H1 (cell line): ENCODE results near the gene COLEC11. TPM values are rescaled to one million over a fixed set of nuclear protein-coding genes. Genes with fewer than 3 reads are reported as not detected.

Experiments
- CTCF ChIA-PET: fragments of 300-600 bp; sonication (Branson Sonifier 250); formaldehyde crosslinking; loops from one replicate; lab custom pipeline; 2021; ENCODE audit not compliant: partially characterized antibody; lab: Charles Lee
- POLR2A ChIA-PET: fragments of 300-600 bp; sonication (Branson Sonifier 250); formaldehyde crosslinking; loops from one replicate; lab custom pipeline; 2021; ENCODE audit warnings: inconsistent platforms; ENCODE audit not compliant: partially characterized antibody; lab: Charles Lee
- DNase-seq, 2 experiments: peaks; one replicate each; pipeline versions ENCODE4 v3.0.0 to v3.0.0-alpha.2; 2010 to 2022; ENCODE audit warnings: low spot score in 2 of 2, low read depth in 1 of 2, mixed read lengths in 1 of 2
- FAIRE-seq: peaks from 2 replicates; lab custom pipeline; 2011; peaks lifted over from hg19 to GRCh38; lab: Jason Lieb, UNC
- H2AFZ ChIP-seq: 2 replicates; pipeline ENCODE4 v1.8.1; 2012; ENCODE audit warnings: low read length, inconsistent platforms
- H2AK5ac ChIP-seq: 2 replicates; pipeline ENCODE4 v1.6.1; 2013; ENCODE audit warnings: low read depth, low read length
- H2BK120ac ChIP-seq: replicated peaks from 2 replicates; pipeline ENCODE3; 2013; ENCODE audit warnings: low read depth, low read length, inconsistent platforms
- H2BK12ac ChIP-seq: 2 replicates; pipeline ENCODE4 v1.6.1; 2013; ENCODE audit warnings: low read depth, low read length
- H2BK15ac ChIP-seq: 2 replicates; pipeline ENCODE4 v1.6.1; 2013; ENCODE audit warnings: low read length
- H2BK20ac ChIP-seq: 2 replicates; pipeline ENCODE4 v1.6.1; 2013; ENCODE audit warnings: low read length
- H2BK5ac ChIP-seq: 2 replicates; pipeline ENCODE4 v1.6.1; 2013; ENCODE audit warnings: low read depth, low read length
- H3K14ac ChIP-seq: 2 replicates; pipeline ENCODE4 v1.6.1; 2013; ENCODE audit warnings: inconsistent platforms; ENCODE audit not compliant: insufficient read length
- H3K18ac ChIP-seq: 2 replicates; pipeline ENCODE4 v1.6.1; 2013; ENCODE audit warnings: low read length; ENCODE audit errors: extremely low read depth
- H3K23ac ChIP-seq: 2 replicates; pipeline ENCODE4 v1.6.1; 2013; ENCODE audit warnings: inconsistent platforms; ENCODE audit not compliant: insufficient read length
- H3K23me2 ChIP-seq: 2 replicates; pipeline ENCODE4 v1.6.1; 2013; ENCODE audit warnings: low read depth, low read length
- H3K27ac ChIP-seq: 2 replicates; pipeline ENCODE4 v1.6.1; 2011; ENCODE audit warnings: low read depth, low read length, inconsistent platforms
- H3K27me3 ChIP-seq, 4 experiments: replicated peaks in 1 of 4; 1 replicate in 1 of 4; 2 replicates in 3 of 4; pipeline versions ENCODE4 v1.6.1 to v1.8.1; 2011 to 2013; ENCODE audit warnings: low read length in 3 of 4, mild to moderate bottlenecking in 3 of 4, inconsistent platforms in 2 of 4, mixed read lengths in 2 of 4, moderate library complexity in 1 of 4; ENCODE audit not compliant: control insufficient read depth in 3 of 4, insufficient read depth in 3 of 4; ENCODE audit errors: extremely low read depth in 1 of 4
- H3K36me3 ChIP-seq, 4 experiments: 2 replicates each; pipeline versions ENCODE4 v1.6.1 to v1.8.1; 2011 to 2013; ENCODE audit warnings: mild to moderate bottlenecking in 4 of 4, low read length in 3 of 4, moderate library complexity in 2 of 4, control low read depth in 1 of 4, inconsistent platforms in 1 of 4; ENCODE audit not compliant: insufficient read depth in 4 of 4, control insufficient read depth in 2 of 4
- H3K4ac ChIP-seq: replicated peaks from 2 replicates; pipeline ENCODE3; 2013; ENCODE audit warnings: low read length, low read depth, mixed read lengths, inconsistent platforms; ENCODE audit not compliant: insufficient read length
- H3K4me1 ChIP-seq, 4 experiments: replicated peaks in 1 of 4; 1 replicate in 1 of 4; 2 replicates in 3 of 4; pipeline versions ENCODE4 v1.6.1 to v1.8.1; 2011 to 2013; ENCODE audit warnings: low read length in 3 of 4, inconsistent platforms in 2 of 4, mixed read lengths in 1 of 4; ENCODE audit not compliant: insufficient read depth in 4 of 4, control insufficient read depth in 3 of 4
- H3K4me2 ChIP-seq, 2 experiments: 2 replicates each; pipeline versions ENCODE4 v1.6.1 to v1.8.1; 2011 to 2013; ENCODE audit warnings: low read depth in 2 of 2, low read length in 2 of 2, control low read depth in 1 of 2, inconsistent platforms in 1 of 2, mild to moderate bottlenecking in 1 of 2; ENCODE audit not compliant: insufficient read depth in 1 of 2
- H3K4me3 ChIP-seq, 4 experiments: fragments of 200-600, 300-600 bp in 1 of 4; sonication (generic), shearing (Covaris generic), sonication (Bioruptor Twin) in 1 of 4; 2 replicates each; pipeline versions ENCODE4 v1.5.1 to v1.8.1; 2011 to 2016; ENCODE audit warnings: low read length in 4 of 4, low read depth in 3 of 4, control low read depth in 2 of 4, inconsistent platforms in 2 of 4, mild to moderate bottlenecking in 2 of 4, mixed read lengths in 1 of 4, moderate library complexity in 1 of 4; ENCODE audit not compliant: insufficient read depth in 2 of 4; ENCODE audit errors: extremely low read depth in 1 of 4
- H3K56ac ChIP-seq: replicated peaks from 2 replicates; pipeline ENCODE3; 2013; ENCODE audit warnings: low read depth, mild to moderate bottlenecking, mixed read lengths, low read length, inconsistent platforms; ENCODE audit not compliant: insufficient read length
- H3K79me1 ChIP-seq: 2 replicates; pipeline ENCODE4 v1.6.1; 2013; ENCODE audit warnings: low read depth, low read length, control low read depth
- H3K79me2 ChIP-seq, 2 experiments: 2 replicates each; pipeline versions ENCODE4 v1.6.1 to v1.8.1; 2012 to 2013; ENCODE audit warnings: low read length in 2 of 2, mild to moderate bottlenecking in 2 of 2, inconsistent platforms in 1 of 2; ENCODE audit not compliant: insufficient read depth in 2 of 2, control insufficient read depth in 1 of 2
- H3K9ac ChIP-seq, 4 experiments: replicated peaks in 1 of 4; 1 replicate in 1 of 4; 2 replicates in 3 of 4; pipeline versions ENCODE4 v1.6.1 to v1.8.1; 2011 to 2013; ENCODE audit warnings: low read depth in 3 of 4, low read length in 3 of 4, control low read depth in 2 of 4, mild to moderate bottlenecking in 2 of 4, moderate library complexity in 2 of 4, inconsistent platforms in 1 of 4; ENCODE audit errors: extremely low read depth in 1 of 4
- H3K9me3 ChIP-seq, 2 experiments: 2 replicates each; pipeline versions ENCODE4 v1.6.1 to v1.8.1; 2012 to 2013; ENCODE audit warnings: mild to moderate bottlenecking in 2 of 2, moderate library complexity in 2 of 2, control low read depth in 1 of 2, inconsistent platforms in 1 of 2, low read depth in 1 of 2, low read length in 1 of 2, mixed read lengths in 1 of 2; ENCODE audit not compliant: insufficient read depth in 2 of 2
- H4K20me1 ChIP-seq, 2 experiments: replicated peaks in 1 of 2; 2 replicates each; pipeline versions ENCODE3 to v1.8.1; 2011 to 2013; ENCODE audit warnings: inconsistent platforms in 2 of 2, low read length in 2 of 2, mild to moderate bottlenecking in 1 of 2; ENCODE audit not compliant: insufficient read depth in 2 of 2, control insufficient read depth in 1 of 2
- H4K5ac ChIP-seq: 2 replicates; pipeline ENCODE4 v1.6.1; 2013; ENCODE audit warnings: low read length, low read depth, mixed read lengths, inconsistent platforms; ENCODE audit not compliant: insufficient read length
- H4K8ac ChIP-seq: 2 replicates; pipeline ENCODE4 v1.8.0; 2013; ENCODE audit warnings: mild to moderate bottlenecking, moderate library complexity, low read length, inconsistent platforms; ENCODE audit not compliant: insufficient read depth; ENCODE audit errors: extremely low read depth
- H4K91ac ChIP-seq: replicated peaks from 2 replicates; pipeline ENCODE3; 2013; ENCODE audit warnings: low read length, mixed read lengths, inconsistent platforms; ENCODE audit not compliant: insufficient read length
- ATF3 ChIP-seq: IDR thresholded peaks from 2 replicates; pipeline ENCODE4 v1.6.1; 2011; ENCODE audit warnings: low read depth, mild to moderate bottlenecking, low read length; ENCODE audit not compliant: insufficient read depth
- CHD1 ChIP-seq: IDR thresholded peaks from 2 replicates; pipeline ENCODE4 v1.6.1; 2012; ENCODE audit warnings: low read depth, low read length, improper control_type of control experiment
- JUND ChIP-seq: IDR thresholded peaks from 2 replicates; pipeline ENCODE4 v1.6.1; 2011; ENCODE audit warnings: mild to moderate bottlenecking, improper control_type of control experiment, low read length
- KDM5A ChIP-seq: fragments of 200-600 bp; IDR thresholded peaks from 2 replicates; pipeline ENCODE4 v1.7.1; 2012; ENCODE audit warnings: mild to moderate bottlenecking, low read length, inconsistent platforms, mixed read lengths
- NRF1 ChIP-seq: IDR thresholded peaks from 2 replicates; pipeline ENCODE4 v1.6.1; 2011; ENCODE audit warnings: mild to moderate bottlenecking, low read depth, low read length, improper control_type of control experiment
- PHF8 ChIP-seq: fragments of 200-600 bp; sonication (generic); conservative IDR thresholded peaks from 2 replicates; pipeline ENCODE4 v1.7.1; 2012; ENCODE audit warnings: low read depth, mild to moderate bottlenecking, inconsistent platforms, low read length, moderate library complexity
- POLR2A ChIP-seq, 2 experiments: IDR thresholded peaks; 1 replicate in 1 of 2; 2 replicates in 1 of 2; pipeline ENCODE4 v1.6.1; 2011; ENCODE audit warnings: low read depth in 2 of 2, low read length in 2 of 2, mild to moderate bottlenecking in 2 of 2; ENCODE audit errors: control extremely low read depth in 1 of 2
- RNF2 ChIP-seq: fragments of 200-900, 300-1000 bp; sonication (generic); IDR thresholded peaks from 2 replicates; pipeline ENCODE4 v1.7.1; 2016; ENCODE audit warnings: borderline replicate concordance, low read depth, mild to moderate bottlenecking, antibody characterized with exemption, low read length; ENCODE audit not compliant: poor library complexity, severe bottlenecking; ENCODE audit errors: missing control alignments
- RXRA ChIP-seq: IDR thresholded peaks from 2 replicates; pipeline ENCODE4 v1.6.1; 2011; ENCODE audit warnings: low read depth, mild to moderate bottlenecking, low read length, moderate library complexity; ENCODE audit not compliant: insufficient read depth
- SAP30 ChIP-seq: fragments of 300-600 bp; sonication (generic); IDR thresholded peaks from 2 replicates; pipeline ENCODE4 v1.7.1; 2012; ENCODE audit warnings: low read length, moderate library complexity, mild to moderate bottlenecking, inconsistent platforms; ENCODE audit not compliant: insufficient read depth, insufficient replicate concordance
- TAF7 ChIP-seq: optimal IDR thresholded peaks from 2 replicates; pipeline ENCODE3; 2011; ENCODE audit warnings: low read depth, mild to moderate bottlenecking, inconsistent platforms, low read length, moderate library complexity, borderline replicate concordance
- USF2 ChIP-seq: IDR thresholded peaks from 2 replicates; pipeline ENCODE4 v1.6.1; 2011; ENCODE audit warnings: low read length, improper control_type of control experiment
- WGBS, 2 experiments: shearing (Covaris generic) in 1 of 2; methylation state at CpG; one replicate each; pipeline versions ENCODE4 v1.1.6 to v1.1.7; 2013 to 2015; ENCODE audit warnings: low lambda C conversion rate in 2 of 2, mixed read lengths in 2 of 2, inconsistent platforms in 1 of 2, low coverage in 1 of 2, missing lambda C conversion rate in 1 of 2; ENCODE audit not compliant: insufficient replicate concordance in 2 of 2, insufficient coverage in 1 of 2, insufficient read length in 1 of 2; ENCODE audit errors: extremely low coverage in 1 of 2, missing lambda C conversion rate in 1 of 2; 5-methylcytosine and 5-hydroxymethylcytosine counted together
- polyA plus RNA-seq, 7 experiments: library from polyadenylated mRNA; depleted of rRNA in 3 of 7; stranded (reverse) in 5 of 7; unstranded in 2 of 7; fragments of >200 nt in 5 of 7; fragments of 200-250 nt in 2 of 7; gene quantifications; 1 replicate in 5 of 7; 2 replicates in 1 of 7; 4 replicates in 1 of 7; pipeline versions ENCODE4 v1.2.1 to v1.2.3, GENCODE V29; 2011 to 2013; ENCODE audit warnings: missing spikeins in 2 of 7, mixed read lengths in 2 of 7
- total RNA-seq: library from RNA; stranded (reverse); fragmentation: NEBNext Ultra II Directional; extraction: Animal tissue kit (Norgen Biotek cat#: 25700); gene quantifications from 2 replicates; pipeline ENCODE4 v1.2.1, GENCODE V29; 2021

Gene COLEC11
- total and polyA plus RNA-seq, 2 of the 8 experiments (the other 6 are each of a cell fraction or from before 2014, with no cell fraction given) = 0.47 to 0.80 TPM

GRCh38 chr2:3595985-3596384, 1.1 kb downstream of the COLEC11 start:
- Histone ChIP-seq H2BK15ac (no peak overlapping the region), H3K23me2 (no peaks in the 10 kb centered on the region), H3K18ac (no peak overlapping the region), H3K9me3 (no peaks in the 10 kb centered on the region), H3K4me2 (no peak overlapping the region), H3K36me3 (no peaks in the 10 kb centered on the region), H3K79me2 (no peaks in the 10 kb centered on the region), H3K27me3 (no peaks in the 10 kb centered on the region), H3K14ac (no peak overlapping the region), H2BK120ac (no peak overlapping the region), H2BK5ac (no peak overlapping the region), H3K56ac (no peak overlapping the region), H3K27ac (no peak overlapping the region), H2AFZ (no peak overlapping the region), H4K20me1 (peaks cover 0 to 3% of the 10 kb centered on the region in 2 experiments), H2BK12ac (no peak overlapping the region), H3K23ac (no peak overlapping the region), H2AK5ac (no peak overlapping the region), H3K79me1 (no peaks in the 10 kb centered on the region), H4K91ac (no peak overlapping the region), H3K4me1 (no peaks in the 10 kb centered on the region), H3K4ac (no peak overlapping the region), H3K9ac (no peak overlapping the region), H4K8ac (no peak overlapping the region; the same call in 1 of the 2 replicates), H2BK20ac (no peak overlapping the region), H3K4me3 (no peak overlapping the region), H4K5ac (no peak overlapping the region)
- ChIA-PET CTCF (interaction anchor here (0.7 to 0.9 kb wide), 2 partner anchors 28 to 33 kb away, joined by 3 read pairs; no protein-coding TSS in a partner anchor), POLR2A (interaction anchor here (1.6 to 5.9 kb wide), 4 partner anchors 11 to 55 kb away, joined by 4 to 69 read pairs (median 16); partner anchors contain the start of gene RNASEH1)
- 94% methylated on average over 6 of the region's 6 CpGs; no CpG with 5 or more reads in 1 of the 2 experiments for whole genome bisulfite sequencing, 2 experiments
- no peak for FAIRE-seq
- no peak for DNase-seq
- TF ChIP-seq ATF3 = no peak
- TF ChIP-seq SAP30 = no peak
- TF ChIP-seq PHF8 = no peak
- no peak for TF ChIP-seq TAF7
- no peak for TF ChIP-seq NRF1
- TF ChIP-seq POLR2A (IDR thresholded peaks at IDR 0.05; ENCODE audit: control extremely low read depth in 1 of 2, low read depth in 2 of 2, low read length in 2 of 2) = no peak
- TF ChIP-seq KDM5A = no peak
- no peak for TF ChIP-seq USF2
- no peak for TF ChIP-seq RXRA
- TF ChIP-seq CHD1 = no peak
- TF ChIP-seq JUND = no peak
- no peak for TF ChIP-seq RNF2
